GM18517 (cell line): ENCODE measurements around the gene SPRR1A.

Experiments used
- ATAC-seq: cut with Tn5 transposase; IDR thresholded peaks from one replicate; pipeline ENCODE4 v1.9.1; 2021; ENCODE audit warnings: mild to moderate bottlenecking, moderate library complexity; ENCODE audit not compliant: unreplicated experiment

Gene SPRR1A

DNA sequence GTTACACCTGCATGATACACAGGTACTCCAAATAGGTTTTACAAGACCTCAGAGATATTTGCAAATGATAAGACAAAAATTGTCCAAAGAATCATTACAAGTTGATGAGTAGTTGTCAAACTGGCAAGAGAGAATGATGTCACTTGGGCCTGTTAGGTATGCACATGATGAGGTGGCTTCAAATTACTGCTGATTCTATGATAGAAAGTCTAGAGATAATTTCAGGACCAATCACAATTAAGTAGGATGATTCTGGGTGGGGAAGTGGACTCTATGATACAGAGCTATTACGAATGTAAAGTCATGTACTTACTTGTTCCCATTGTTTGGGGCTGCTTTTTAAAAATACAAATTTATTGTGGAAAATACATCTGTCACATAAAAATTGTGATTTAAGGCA is 41.9 kb downstream of the SPRR1A start:
- ATAC-seq, result no peak

DNA sequence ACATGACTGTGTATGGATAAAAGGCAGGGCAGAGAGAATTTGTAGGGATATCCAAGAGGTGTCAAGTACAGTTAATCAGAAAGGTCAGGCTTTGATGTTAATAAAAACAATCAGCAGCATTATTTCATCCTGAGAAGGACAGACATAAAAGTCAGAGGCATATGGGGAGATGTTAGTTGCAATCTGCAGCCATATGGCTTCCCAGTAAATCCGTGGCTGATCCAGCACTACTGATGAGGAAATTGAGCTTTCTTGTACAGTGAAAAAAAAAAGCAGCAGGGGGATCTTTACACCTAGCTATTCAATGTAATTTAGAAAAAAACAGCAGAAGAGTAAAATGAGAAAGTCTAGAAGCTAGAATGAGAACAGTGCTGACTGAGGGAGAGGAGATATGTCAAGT is 44.9 kb downstream of the SPRR1A start:
- no peak for ATAC-seq

DNA sequence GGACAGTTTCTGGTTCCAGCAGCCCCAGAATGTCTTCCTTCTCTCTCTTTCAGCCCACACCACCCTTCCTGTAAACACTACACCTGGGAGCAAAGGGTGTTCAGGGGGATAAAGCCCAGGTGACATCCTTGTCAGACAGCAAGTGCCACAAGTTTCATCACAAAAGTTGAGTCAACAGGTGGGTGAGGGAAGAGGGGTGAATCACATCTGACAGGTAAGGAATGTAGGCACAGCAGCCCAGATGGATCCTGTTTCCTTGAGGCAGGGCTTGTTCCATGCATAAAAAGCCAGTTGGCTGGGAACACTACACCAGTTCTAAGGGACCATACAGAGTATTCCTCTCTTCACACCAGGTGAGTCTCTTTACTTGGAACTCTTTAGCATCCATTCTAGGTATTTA is 47.0 kb downstream of the SPRR1A start, which contains the start of gene SPRR1B:
Gene SPRR1B (plus strand): TSS at position 309 of the 400 bp plus-strand sequence. CDS start 1,143 bp downstream, outside the sequence.
- no peak for ATAC-seq

DNA sequence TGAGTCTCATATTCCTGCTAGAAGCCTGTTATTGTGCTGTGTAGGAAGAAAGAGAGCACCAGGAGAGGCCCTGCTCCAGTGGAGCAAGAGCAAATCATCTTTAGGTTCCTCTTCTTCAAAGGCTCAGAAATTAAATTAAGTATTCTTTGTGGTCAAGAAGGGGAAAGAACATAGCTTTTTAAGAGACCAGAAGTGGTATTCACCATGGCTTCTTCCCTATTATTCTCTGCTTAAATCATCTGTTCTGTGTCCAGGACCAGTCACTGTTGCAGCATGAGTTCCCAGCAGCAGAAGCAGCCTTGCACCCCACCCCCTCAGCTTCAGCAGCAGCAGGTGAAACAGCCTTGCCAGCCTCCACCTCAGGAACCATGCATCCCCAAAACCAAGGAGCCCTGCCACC is 48.2 kb downstream of the SPRR1A start:
- no peak for ATAC-seq

DNA sequence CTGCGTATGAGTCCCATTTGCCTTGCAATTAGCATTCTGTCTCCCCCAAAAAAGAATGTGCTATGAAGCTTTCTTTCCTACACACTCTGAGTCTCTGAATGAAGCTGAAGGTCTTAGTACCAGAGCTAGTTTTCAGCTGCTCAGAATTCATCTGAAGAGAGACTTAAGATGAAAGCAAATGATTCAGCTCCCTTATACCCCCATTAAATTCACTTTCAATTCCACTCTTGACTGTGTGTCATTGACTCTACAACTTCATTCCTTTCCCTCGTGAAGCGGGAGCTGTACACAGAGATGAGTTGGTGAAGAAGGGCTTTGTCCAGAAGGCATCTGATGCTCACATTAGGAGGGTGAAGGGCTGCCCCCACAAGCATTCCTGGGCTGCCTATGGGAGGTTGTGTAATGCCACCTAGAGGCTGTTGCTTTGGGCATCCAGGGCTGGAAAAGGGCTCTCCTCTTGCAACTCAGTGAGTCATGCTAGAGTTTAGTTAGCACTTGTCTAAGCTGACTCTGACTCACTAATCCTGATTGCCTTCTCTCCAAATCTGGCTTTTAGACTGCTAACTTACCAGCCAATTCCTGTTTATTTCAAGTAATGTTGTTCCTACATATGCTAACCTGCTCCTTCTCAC is 48.9 kb downstream of the SPRR1A start:
- ATAC-seq, result no peak

DNA sequence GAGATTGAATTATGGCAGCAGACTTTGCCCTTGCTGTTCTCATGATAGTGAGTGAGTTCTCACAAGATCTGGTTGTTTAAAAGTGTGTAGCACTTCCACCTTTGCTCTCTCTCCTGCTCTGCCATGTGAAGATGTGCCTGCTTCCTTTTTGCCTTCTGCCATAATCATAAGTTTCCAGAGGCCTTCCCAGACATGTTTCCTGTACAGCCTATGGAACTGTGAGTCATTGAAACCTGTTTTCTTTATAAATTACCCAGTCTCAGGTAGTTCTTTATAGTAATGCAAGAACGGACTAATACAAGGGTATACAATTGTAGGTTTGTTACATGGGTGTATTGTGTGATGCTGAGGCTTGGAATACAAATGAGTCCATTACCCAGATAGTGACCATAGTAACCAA is 51.3 kb downstream of the SPRR1A start:
- ATAC-seq, result no peak
